Heart left ventricle (tissue), 13 donors: ENCODE results near the gene DAPK2.

Source experiments
- POLR2A ChIP-seq, 2 donors: fragments of 450-650 bp; IDR thresholded peaks; one replicate each; pipeline ENCODE4 v1.6.1; 2017; ENCODE audit warnings: antibody characterized with exemption in 2 of 2, mild to moderate bottlenecking in 2 of 2, moderate library complexity in 2 of 2
- TF ChIP-seq, protein P1 (sequence below), 12 donors: fragments of 200-600 bp; sonication (generic) in 4 of 12; IDR thresholded peaks; one replicate each; pipeline versions ENCODE4 v1.5.0 to v1.8.0; 2018 to 2022; ENCODE audit warnings: antibody characterized with exemption in 12 of 12, mild to moderate bottlenecking in 5 of 12
- donor health status: ischemic (EF 13 %, LVEDD 7.1; RV severe dilation, severe dysfunction).
- donor health status: DM: no; HTN: yes; CAD: no.
- donor health status: DM: no; HTN: no; CAD: no.
- donor health status: ischemic (EF 25% LVEDD 6.9; RV normal size, moderate dysfunction).
- donor health status: ischemic (EF 25% LVEDD 5.7; RV mildly dilated, moderate dysfunction).
- donor health status: ischemic (EF 35%, LVEDD 5.7; RV mildly dilated, moderate dysfunction).
- donor health status: nonischemic (EF 11% LVEDD 7.7; RV severe dilation, severe dysfunction).
- donor health status: DM: yes; HTN: yes; CAD: no.
- donor health status: PGD.
- donor health status: ischemic (EF 29% LVEDD 5.4; RV normal size, mild dysfunction).
- donor health status: nonischemic (EF 23%, LVEDD 6.1; RV moderate dilation, normal function).

DNA sequence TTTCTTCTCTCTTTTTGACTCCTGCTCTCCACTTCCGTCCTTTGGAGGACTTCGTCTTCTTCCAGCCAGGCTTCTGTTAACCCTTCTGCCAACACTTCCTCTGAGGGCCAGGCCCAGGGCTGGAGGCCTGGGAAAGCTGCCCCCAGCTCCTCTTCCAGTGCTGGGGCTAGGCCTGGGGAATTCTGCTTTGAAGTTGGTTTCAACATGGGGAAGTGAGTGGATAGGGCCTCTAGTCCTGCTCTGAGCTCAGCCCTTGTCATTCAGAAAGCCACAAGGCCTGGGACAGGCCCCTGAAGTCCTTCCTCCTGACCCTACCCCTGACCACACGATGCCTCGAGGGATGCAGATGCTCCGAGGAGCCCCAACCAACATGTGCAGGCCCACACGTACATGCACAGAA, 158.7 kb downstream of the DAPK2 start:
- TF ChIP-seq, protein P1, sequence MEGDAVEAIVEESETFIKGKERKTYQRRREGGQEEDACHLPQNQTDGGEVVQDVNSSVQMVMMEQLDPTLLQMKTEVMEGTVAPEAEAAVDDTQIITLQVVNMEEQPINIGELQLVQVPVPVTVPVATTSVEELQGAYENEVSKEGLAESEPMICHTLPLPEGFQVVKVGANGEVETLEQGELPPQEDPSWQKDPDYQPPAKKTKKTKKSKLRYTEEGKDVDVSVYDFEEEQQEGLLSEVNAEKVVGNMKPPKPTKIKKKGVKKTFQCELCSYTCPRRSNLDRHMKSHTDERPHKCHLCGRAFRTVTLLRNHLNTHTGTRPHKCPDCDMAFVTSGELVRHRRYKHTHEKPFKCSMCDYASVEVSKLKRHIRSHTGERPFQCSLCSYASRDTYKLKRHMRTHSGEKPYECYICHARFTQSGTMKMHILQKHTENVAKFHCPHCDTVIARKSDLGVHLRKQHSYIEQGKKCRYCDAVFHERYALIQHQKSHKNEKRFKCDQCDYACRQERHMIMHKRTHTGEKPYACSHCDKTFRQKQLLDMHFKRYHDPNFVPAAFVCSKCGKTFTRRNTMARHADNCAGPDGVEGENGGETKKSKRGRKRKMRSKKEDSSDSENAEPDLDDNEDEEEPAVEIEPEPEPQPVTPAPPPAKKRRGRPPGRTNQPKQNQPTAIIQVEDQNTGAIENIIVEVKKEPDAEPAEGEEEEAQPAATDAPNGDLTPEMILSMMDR (IDR thresholded peaks at IDR 0.05), result no peak
- no peak for TF ChIP-seq POLR2A (IDR thresholded peaks at IDR 0.05)
